ENCODE measurements around the gene LCE5A.

The LCE5A gene

DNA sequence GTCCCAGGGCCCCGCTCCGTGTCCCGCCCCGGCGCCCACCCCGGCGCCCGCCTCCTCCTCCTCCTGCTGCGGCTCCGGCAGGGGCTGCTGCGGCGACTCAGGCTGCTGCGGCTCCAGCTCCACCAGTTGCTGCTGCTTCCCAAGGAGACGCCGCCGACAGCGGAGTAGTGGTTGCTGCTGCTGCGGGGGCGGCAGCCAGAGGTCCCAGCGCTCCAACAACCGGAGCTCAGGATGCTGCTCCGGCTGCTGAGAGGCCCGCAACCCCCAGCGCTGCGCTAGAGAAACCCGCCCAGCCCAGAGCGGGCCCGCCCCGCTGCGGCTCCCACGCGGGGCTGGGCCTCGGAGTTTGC, 4.8 kb downstream of the LCE5A start:
- peak overlapping the region in 4 of 5 donors; percentile 9 to 36 (median 28) for H3K4me3 ChIP-seq (ENCODE audit: low read depth in 1 of 5, low read length in 5 of 5)
- H3K9ac ChIP-seq (ENCODE audit: low read length in 5 of 5), result no peak overlapping the region
- H3K4me1 ChIP-seq (ENCODE audit: control insufficient read depth in 5 of 5, insufficient read depth in 5 of 5, low read length in 5 of 5), result peaks cover 0 to 13% (median 8%) of the 10 kb centered on the region in 5 donors
- peaks cover 28 to 48% (median 35%) of the 10 kb centered on the region in 5 donors for H3K27me3 ChIP-seq (ENCODE audit: control insufficient read depth in 5 of 5, insufficient read depth in 4 of 5, low read length in 5 of 5)
- H3K27ac ChIP-seq (ENCODE audit: low read depth, low read length), result no peak overlapping the region
- H3K36me3 ChIP-seq (ENCODE audit: control insufficient read depth in 5 of 5, insufficient read depth in 5 of 5, low read length in 5 of 5), result no peaks in the 10 kb centered on the region
- no peaks in the 10 kb centered on the region for H3K9me3 ChIP-seq (ENCODE audit: control insufficient read depth in 5 of 5, low read length in 5 of 5)

GRCh38 chr1:152516082-152516481, 5.5 kb downstream of the LCE5A start:
- Histone ChIP-seq H3K27ac (ENCODE audit: low read depth, low read length) (no peak overlapping the region), H3K9ac (ENCODE audit: low read length in 5 of 5) (no peak overlapping the region), H3K27me3 (ENCODE audit: control insufficient read depth in 5 of 5, insufficient read depth in 4 of 5, low read length in 5 of 5) (peaks cover 28 to 42% (median 32%) of the 10 kb centered on the region in 5 donors), H3K9me3 (ENCODE audit: control insufficient read depth in 5 of 5, low read length in 5 of 5) (no peaks in the 10 kb centered on the region), H3K36me3 (ENCODE audit: control insufficient read depth in 5 of 5, insufficient read depth in 5 of 5, low read length in 5 of 5) (no peaks in the 10 kb centered on the region), H3K4me1 (ENCODE audit: control insufficient read depth in 5 of 5, insufficient read depth in 5 of 5, low read length in 5 of 5) (peaks cover 0 to 13% (median 8%) of the 10 kb centered on the region in 5 donors), H3K4me3 (ENCODE audit: low read depth in 1 of 5, low read length in 5 of 5) (no peak overlapping the region)

DNA sequence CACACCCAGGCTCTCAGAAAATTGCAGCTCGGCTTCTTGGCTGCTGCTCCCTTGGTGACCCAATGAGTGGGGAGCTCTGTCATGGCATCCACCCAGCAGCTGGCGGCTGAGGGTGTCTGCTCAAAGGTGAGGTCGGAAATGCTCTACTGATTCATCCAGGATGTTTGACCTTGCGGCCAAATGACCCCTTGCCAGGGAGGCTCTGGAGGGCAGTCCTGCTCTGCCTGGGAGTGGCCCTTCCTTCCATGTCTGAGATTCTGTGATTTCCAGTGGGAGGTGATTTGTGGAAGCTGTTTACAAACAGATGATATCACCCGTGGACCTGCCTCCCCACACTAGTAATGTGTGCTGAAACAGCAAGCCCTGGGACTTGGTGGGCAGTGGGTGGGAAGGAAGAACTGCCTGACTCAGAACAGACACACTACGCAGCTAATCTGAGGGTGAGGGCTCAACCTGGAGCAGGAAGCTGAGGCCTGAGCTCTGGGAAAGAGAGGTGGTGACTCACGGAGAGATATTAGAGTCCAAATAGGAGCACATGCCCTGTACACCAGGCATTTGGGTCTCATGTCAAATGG, 6.7 kb downstream of the LCE5A start:
- H3K4me1 ChIP-seq (ENCODE audit: control insufficient read depth in 5 of 5, insufficient read depth in 5 of 5, low read length in 5 of 5), result peaks cover 0 to 13% (median 8%) of the 10 kb centered on the region in 5 donors
- no peak overlapping the region for H3K9ac ChIP-seq (ENCODE audit: low read length in 5 of 5)
- H3K36me3 ChIP-seq (ENCODE audit: control insufficient read depth in 5 of 5, insufficient read depth in 5 of 5, low read length in 5 of 5), result no peaks in the 10 kb centered on the region
- no peak overlapping the region for H3K4me3 ChIP-seq (ENCODE audit: low read depth in 1 of 5, low read length in 5 of 5)
- peaks cover 21 to 37% (median 28%) of the 10 kb centered on the region in 5 donors for H3K27me3 ChIP-seq (ENCODE audit: control insufficient read depth in 5 of 5, insufficient read depth in 4 of 5, low read length in 5 of 5)
- H3K9me3 ChIP-seq (ENCODE audit: control insufficient read depth in 5 of 5, low read length in 5 of 5), result no peaks in the 10 kb centered on the region
- no peak overlapping the region for H3K27ac ChIP-seq (ENCODE audit: low read depth, low read length)

DNA sequence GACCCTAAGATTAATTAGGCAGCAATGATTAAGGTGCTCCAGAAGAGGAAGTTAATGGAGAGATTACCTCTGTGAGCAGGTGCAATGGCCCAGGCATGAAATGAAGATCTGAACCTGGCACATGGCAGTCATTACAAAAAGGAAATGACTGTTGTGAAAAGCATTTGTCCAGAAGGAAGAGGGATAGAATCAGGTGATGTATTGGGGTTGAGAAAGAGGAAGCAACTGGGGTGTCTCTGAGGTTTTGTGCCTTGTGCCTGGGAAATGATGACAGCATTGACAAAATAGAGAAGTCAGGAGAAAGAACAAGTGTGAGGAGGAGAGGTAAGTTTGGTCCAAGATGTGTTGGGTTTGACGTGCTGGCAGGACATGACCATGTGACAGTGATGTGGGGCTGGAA, 9.2 kb downstream of the LCE5A start:
- H3K9me3 ChIP-seq (ENCODE audit: control insufficient read depth in 5 of 5, low read length in 5 of 5), result peaks cover 0 to 6% (median 3%) of the 10 kb centered on the region in 5 donors
- no peak overlapping the region for H3K9ac ChIP-seq (ENCODE audit: low read length in 5 of 5)
- H3K4me3 ChIP-seq (ENCODE audit: low read depth in 1 of 5, low read length in 5 of 5), result no peak overlapping the region
- H3K4me1 ChIP-seq (ENCODE audit: control insufficient read depth in 5 of 5, insufficient read depth in 5 of 5, low read length in 5 of 5), result peaks cover 0 to 13% (median 8%) of the 10 kb centered on the region in 5 donors
- H3K36me3 ChIP-seq (ENCODE audit: control insufficient read depth in 5 of 5, insufficient read depth in 5 of 5, low read length in 5 of 5), result no peaks in the 10 kb centered on the region
- H3K27me3 ChIP-seq (ENCODE audit: control insufficient read depth in 5 of 5, insufficient read depth in 4 of 5, low read length in 5 of 5), result peaks cover 8 to 18% (median 10%) of the 10 kb centered on the region in 5 donors
- H3K27ac ChIP-seq (ENCODE audit: low read depth, low read length), result no peak overlapping the region

- Histone ChIP-seq H3K27ac (ENCODE audit: low read depth, low read length) (no peak overlapping the region), H3K4me3 (ENCODE audit: low read depth in 1 of 5, low read length in 5 of 5) (no peak overlapping the region), H3K9me3 (ENCODE audit: control insufficient read depth in 5 of 5, low read length in 5 of 5) (peaks cover 0 to 6% (median 3%) of the 10 kb centered on the region in 5 donors), H3K27me3 (ENCODE audit: control insufficient read depth in 5 of 5, insufficient read depth in 4 of 5, low read length in 5 of 5) (peaks cover 4 to 11% (median 7%) of the 10 kb centered on the region in 5 donors), H3K4me1 (ENCODE audit: control insufficient read depth in 5 of 5, insufficient read depth in 5 of 5, low read length in 5 of 5) (peaks cover 0 to 7% (median 1%) of the 10 kb centered on the region in 5 donors), H3K9ac (ENCODE audit: low read length in 5 of 5) (no peak overlapping the region), H3K36me3 (ENCODE audit: control insufficient read depth in 5 of 5, insufficient read depth in 5 of 5, low read length in 5 of 5) (no peaks in the 10 kb centered on the region)
These were observed 10.0 kb downstream of the LCE5A start for GRCh38 chr1:152520561-152521090.

DNA sequence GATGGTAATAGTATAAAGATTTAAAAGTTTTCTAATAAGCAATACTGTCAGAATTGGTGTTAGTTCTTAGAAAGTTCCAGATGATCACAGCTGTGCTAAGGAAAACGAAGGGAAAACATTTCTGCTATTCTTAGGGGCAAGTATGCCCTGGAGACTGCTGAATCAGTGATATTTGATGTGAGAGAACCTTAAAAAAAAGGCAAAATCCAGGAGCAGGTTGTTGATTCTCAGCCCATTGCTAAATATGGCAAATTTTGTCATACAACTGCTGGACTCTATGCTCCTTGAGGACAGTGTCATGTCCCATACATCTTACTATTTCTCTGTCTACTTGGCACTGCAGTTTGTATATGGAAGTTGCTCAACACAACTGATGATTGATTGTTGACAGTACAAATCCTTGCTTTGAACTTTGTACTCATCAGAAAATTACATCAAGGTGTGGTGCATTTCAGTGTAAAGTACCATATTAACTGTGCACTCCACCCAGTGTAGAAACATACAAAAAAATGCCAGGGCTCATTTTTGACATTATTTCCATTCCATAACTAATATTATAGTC, 14.6 kb downstream of the LCE5A start:
- no peaks in the 10 kb centered on the region for H3K4me1 ChIP-seq (ENCODE audit: control insufficient read depth in 5 of 5, insufficient read depth in 5 of 5, low read length in 5 of 5)
- peaks cover 0 to 6% (median 3%) of the 10 kb centered on the region in 5 donors for H3K9me3 ChIP-seq (ENCODE audit: control insufficient read depth in 5 of 5, low read length in 5 of 5)
- H3K27ac ChIP-seq (ENCODE audit: low read depth, low read length), result no peak overlapping the region
- no peaks in the 10 kb centered on the region for H3K36me3 ChIP-seq (ENCODE audit: control insufficient read depth in 5 of 5, insufficient read depth in 5 of 5, low read length in 5 of 5)
- H3K4me3 ChIP-seq (ENCODE audit: low read depth in 1 of 5, low read length in 5 of 5), result no peak overlapping the region
- no peak overlapping the region for H3K9ac ChIP-seq (ENCODE audit: low read length in 5 of 5)
- H3K27me3 ChIP-seq (ENCODE audit: control insufficient read depth in 5 of 5, insufficient read depth in 4 of 5, low read length in 5 of 5), result no peaks in the 10 kb centered on the region

- Histone ChIP-seq H3K4me1 (ENCODE audit: control insufficient read depth in 5 of 5, insufficient read depth in 5 of 5, low read length in 5 of 5) (no peaks in the 10 kb centered on the region), H3K9me3 (ENCODE audit: control insufficient read depth in 5 of 5, low read length in 5 of 5) (peaks cover 0 to 4% (median 0%) of the 10 kb centered on the region in 5 donors), H3K4me3 (ENCODE audit: low read depth in 1 of 5, low read length in 5 of 5) (no peak overlapping the region), H3K27ac (ENCODE audit: low read depth, low read length) (no peak overlapping the region), H3K27me3 (ENCODE audit: control insufficient read depth in 5 of 5, insufficient read depth in 4 of 5, low read length in 5 of 5) (peaks cover 0 to 2% (median 0%) of the 10 kb centered on the region in 5 donors), H3K9ac (ENCODE audit: low read length in 5 of 5) (no peak overlapping the region), H3K36me3 (ENCODE audit: control insufficient read depth in 5 of 5, insufficient read depth in 5 of 5, low read length in 5 of 5) (no peaks in the 10 kb centered on the region)
These were observed 22.8 kb downstream of the LCE5A start for GRCh38 chr1:152533327-152533938.

DNA sequence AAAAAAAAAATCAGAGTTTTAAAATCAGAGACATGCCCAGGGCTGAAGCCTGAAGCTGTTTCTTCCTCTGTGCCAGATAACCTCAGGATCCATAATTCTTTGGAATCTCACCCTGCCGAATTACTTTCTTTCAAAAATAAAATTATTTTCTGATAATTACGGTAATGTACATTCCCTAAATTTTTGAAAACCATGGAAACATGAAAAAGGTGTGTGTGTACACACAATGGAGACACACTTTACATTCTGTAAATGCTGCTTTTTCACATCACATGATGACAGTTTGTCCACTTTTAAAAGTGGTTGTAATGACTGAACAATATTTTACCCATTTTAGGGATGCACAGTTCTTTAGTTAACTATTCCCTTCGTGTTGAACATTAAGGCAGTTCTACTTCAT, 25.2 kb downstream of the LCE5A start:
- no peak overlapping the region for H3K27ac ChIP-seq (ENCODE audit: low read depth, low read length)
- H3K27me3 ChIP-seq (ENCODE audit: control insufficient read depth in 5 of 5, insufficient read depth in 4 of 5, low read length in 5 of 5), result peaks cover 0 to 2% (median 0%) of the 10 kb centered on the region in 5 donors
- H3K4me1 ChIP-seq (ENCODE audit: control insufficient read depth in 5 of 5, insufficient read depth in 5 of 5, low read length in 5 of 5), result no peaks in the 10 kb centered on the region
- H3K9ac ChIP-seq (ENCODE audit: low read length in 5 of 5), result no peak overlapping the region
- no peaks in the 10 kb centered on the region for H3K36me3 ChIP-seq (ENCODE audit: control insufficient read depth in 5 of 5, insufficient read depth in 5 of 5, low read length in 5 of 5)
- H3K9me3 ChIP-seq (ENCODE audit: control insufficient read depth in 5 of 5, low read length in 5 of 5), result peaks cover 0 to 4% (median 0%) of the 10 kb centered on the region in 5 donors
- no peak overlapping the region for H3K4me3 ChIP-seq (ENCODE audit: low read depth in 1 of 5, low read length in 5 of 5)

- Histone ChIP-seq H3K4me1 (ENCODE audit: control insufficient read depth in 5 of 5, insufficient read depth in 5 of 5, low read length in 5 of 5) (no peaks in the 10 kb centered on the region), H3K27ac (ENCODE audit: low read depth, low read length) (no peak overlapping the region), H3K4me3 (ENCODE audit: low read depth in 1 of 5, low read length in 5 of 5) (no peak overlapping the region), H3K27me3 (ENCODE audit: control insufficient read depth in 5 of 5, insufficient read depth in 4 of 5, low read length in 5 of 5) (peaks cover 0 to 2% (median 0%) of the 10 kb centered on the region in 5 donors), H3K9me3 (ENCODE audit: control insufficient read depth in 5 of 5, low read length in 5 of 5) (no peaks in the 10 kb centered on the region), H3K9ac (ENCODE audit: low read length in 5 of 5) (no peak overlapping the region), H3K36me3 (ENCODE audit: control insufficient read depth in 5 of 5, insufficient read depth in 5 of 5, low read length in 5 of 5) (no peaks in the 10 kb centered on the region)
These were observed 26.9 kb downstream of the LCE5A start for GRCh38 chr1:152537496-152537895.

GRCh38 chr1:152539901-152540300, 29.3 kb downstream of the LCE5A start:
- no peaks in the 10 kb centered on the region for H3K9me3 ChIP-seq (ENCODE audit: control insufficient read depth in 5 of 5, low read length in 5 of 5)
- no peak overlapping the region for H3K27ac ChIP-seq (ENCODE audit: low read depth, low read length)
- H3K9ac ChIP-seq (ENCODE audit: low read length in 5 of 5), result no peak overlapping the region
- H3K4me1 ChIP-seq (ENCODE audit: control insufficient read depth in 5 of 5, insufficient read depth in 5 of 5, low read length in 5 of 5), result no peaks in the 10 kb centered on the region
- no peaks in the 10 kb centered on the region for H3K27me3 ChIP-seq (ENCODE audit: control insufficient read depth in 5 of 5, insufficient read depth in 4 of 5, low read length in 5 of 5)
- no peak overlapping the region for H3K4me3 ChIP-seq (ENCODE audit: low read depth in 1 of 5, low read length in 5 of 5)
- H3K36me3 ChIP-seq (ENCODE audit: control insufficient read depth in 5 of 5, insufficient read depth in 5 of 5, low read length in 5 of 5), result no peaks in the 10 kb centered on the region
